ENCODE data around the gene GALK2.
"Not testable (repeated sequence)": the region's sequence is repeated elsewhere in the genome, so short reads cannot be mapped to it uniquely, and the experiment has no call there.

Gene GALK2

DNA sequence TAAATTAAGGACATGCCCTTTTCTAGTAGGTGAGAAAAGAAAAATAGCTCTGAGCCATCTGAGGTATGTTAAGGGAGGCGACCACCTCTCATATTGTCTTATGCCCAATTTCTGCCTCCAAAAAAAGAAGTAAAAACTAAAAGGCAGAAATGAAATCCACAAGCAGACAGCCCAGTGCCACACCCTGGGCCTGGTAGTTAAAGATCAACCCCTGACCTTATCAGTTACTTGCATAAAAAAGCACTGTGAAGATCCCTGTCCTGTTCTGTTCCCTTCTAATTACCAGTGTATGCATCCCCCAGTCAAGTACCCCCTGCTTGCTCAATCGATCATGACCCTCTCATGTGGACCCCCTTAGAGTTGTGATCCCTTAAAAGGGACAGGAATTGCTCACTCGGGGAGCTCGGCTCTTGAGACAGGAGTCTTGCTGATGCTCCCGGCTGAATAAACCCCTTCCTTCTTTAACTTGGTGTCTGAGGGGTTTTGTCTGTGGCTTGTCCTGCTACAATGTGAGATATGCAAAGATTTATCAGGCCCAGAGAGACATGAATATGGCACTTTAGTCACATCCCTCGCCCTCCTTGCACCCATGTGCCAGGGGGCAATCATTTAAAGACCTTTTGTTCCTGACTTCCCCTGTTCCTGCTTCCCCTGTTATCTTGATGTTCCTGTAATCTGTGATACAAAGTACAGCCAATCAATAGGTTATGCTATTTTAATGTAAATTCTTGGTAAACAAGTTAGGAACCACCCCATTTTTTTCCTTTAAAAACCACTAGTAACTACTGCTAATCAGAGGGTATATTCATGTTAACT, 5.7 kb downstream of the GALK2 start:
- not testable (repeated sequence) for H3K4me3 Mint-ChIP-seq; H3K36me3 Mint-ChIP-seq (ENCODE audit: insufficient read depth); H3K27me3 Mint-ChIP-seq; H3K9me3 Mint-ChIP-seq; H3K27ac Mint-ChIP-seq (ENCODE audit: low read depth); ATAC-seq (replicated peaks; ENCODE audit: extremely low read depth, poor library complexity, severe bottlenecking); DNase-seq (ENCODE audit: low spot score in 2 of 2)
- H3K4me1 Mint-ChIP-seq, result peaks cover 39% of the 10 kb centered on the region

DNA sequence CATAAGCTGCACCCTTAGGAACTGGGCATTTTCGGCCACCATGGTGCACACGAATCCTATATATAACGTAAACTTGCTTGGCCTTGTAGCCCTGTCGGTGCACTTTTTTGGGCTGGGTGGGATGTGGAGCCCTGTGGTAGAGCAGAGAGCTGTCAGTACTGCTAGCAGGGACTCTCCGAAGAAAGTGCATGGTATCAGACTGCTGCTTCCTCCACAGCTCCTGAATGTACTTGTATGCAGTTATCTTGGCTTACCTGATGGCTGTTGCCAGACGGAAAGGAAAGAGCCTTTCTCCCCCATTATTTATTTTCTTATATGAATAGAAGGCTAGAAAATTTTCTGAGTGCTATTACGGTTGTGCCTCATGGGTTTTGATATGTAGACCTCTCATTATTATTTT, 8.4 kb downstream of the GALK2 start:
- Mint-ChIP-seq H3K27ac (ENCODE audit: low read depth) (no peak overlapping the region), H3K27me3 (no peaks in the 10 kb centered on the region), H3K4me3 (no peak overlapping the region), H3K36me3 (ENCODE audit: insufficient read depth) (no peaks in the 10 kb centered on the region), H3K9me3 (no peaks in the 10 kb centered on the region), H3K4me1 (peaks cover 20% of the 10 kb centered on the region)
- ATAC-seq (replicated peaks; ENCODE audit: extremely low read depth, poor library complexity, severe bottlenecking), result no peak
- DNase-seq (ENCODE audit: low spot score in 2 of 2), result no peak

- no peak overlapping the region for H3K27ac Mint-ChIP-seq (ENCODE audit: low read depth)
- H3K4me1 Mint-ChIP-seq, result peaks cover 26% of the 10 kb centered on the region
- H3K27me3 Mint-ChIP-seq, result no peaks in the 10 kb centered on the region
- H3K9me3 Mint-ChIP-seq, result no peaks in the 10 kb centered on the region
- H3K36me3 Mint-ChIP-seq (ENCODE audit: insufficient read depth), result peaks cover 2% of the 10 kb centered on the region
- H3K4me3 Mint-ChIP-seq, result no peak overlapping the region
- DNase-seq (ENCODE audit: low spot score in 2 of 2) (no peak), ATAC-seq (replicated peaks; ENCODE audit: extremely low read depth, poor library complexity, severe bottlenecking) (no peak)
These were observed 9.6 kb downstream of the GALK2 start for GRCh38 chr15:49179433-49180190.

- H3K4me3 Mint-ChIP-seq, result no peak overlapping the region
- no peaks in the 10 kb centered on the region for H3K27me3 Mint-ChIP-seq
These were observed 12.1 kb downstream of the GALK2 start for GRCh38 chr15:49182128-49182527.

DNA sequence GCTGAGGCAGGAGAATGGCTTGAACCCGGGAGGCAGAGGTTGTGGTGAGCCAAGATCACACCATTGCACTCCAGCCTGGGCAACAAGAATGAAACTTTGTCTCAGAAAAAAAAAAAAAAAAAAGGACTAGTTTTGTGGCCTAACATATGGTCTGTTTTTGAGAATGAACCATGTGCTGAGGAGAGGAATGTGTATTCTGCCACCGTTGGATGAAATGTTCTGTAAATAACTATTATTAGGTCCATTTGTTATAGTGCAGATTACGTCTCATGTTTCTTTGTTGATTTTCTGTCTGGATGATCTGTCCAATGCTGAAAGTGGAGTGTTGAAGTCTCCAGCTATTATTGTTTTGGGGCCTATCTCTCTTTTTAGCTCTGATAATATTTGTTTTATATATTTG, 13.7 kb downstream of the GALK2 start:
- H3K27ac Mint-ChIP-seq (ENCODE audit: low read depth); H3K27me3 Mint-ChIP-seq; DNase-seq (ENCODE audit: low spot score in 2 of 2); H3K4me3 Mint-ChIP-seq; H3K36me3 Mint-ChIP-seq (ENCODE audit: insufficient read depth); H3K9me3 Mint-ChIP-seq; ATAC-seq (replicated peaks; ENCODE audit: extremely low read depth, poor library complexity, severe bottlenecking): not testable (repeated sequence)
- H3K4me1 Mint-ChIP-seq, result peaks cover 51% of the 10 kb centered on the region

More at GRCh38 chr15:49182128-49182527, 12.1 kb downstream of the GALK2 start:
- ATAC-seq (replicated peaks; ENCODE audit: extremely low read depth, poor library complexity, severe bottlenecking) (no peak), DNase-seq (ENCODE audit: low spot score in 2 of 2) (no peak)
- H3K4me1 Mint-ChIP-seq, result peaks cover 36% of the 10 kb centered on the region
- no peaks in the 10 kb centered on the region for H3K9me3 Mint-ChIP-seq
- H3K36me3 Mint-ChIP-seq (ENCODE audit: insufficient read depth), result peaks cover 2% of the 10 kb centered on the region
- no peak overlapping the region for H3K27ac Mint-ChIP-seq (ENCODE audit: low read depth)

DNA sequence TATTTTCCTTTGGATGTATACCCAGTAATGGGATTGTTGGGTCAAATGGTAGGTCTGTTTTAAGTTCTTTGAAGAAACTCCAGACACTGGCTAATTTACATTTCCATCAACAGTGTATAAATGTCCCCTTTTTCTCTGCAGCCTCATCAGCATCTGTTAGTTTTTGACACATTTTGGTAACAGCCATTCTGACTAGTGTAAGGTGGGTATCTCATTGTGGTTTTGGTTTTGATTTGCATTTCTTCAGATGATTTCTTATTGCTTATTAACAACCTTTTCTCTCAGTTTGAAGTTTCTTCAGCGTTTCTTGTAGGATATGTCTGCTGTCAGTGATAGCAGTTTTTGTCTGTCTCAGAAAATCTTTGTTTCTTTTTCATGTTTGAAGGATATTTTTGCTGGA, 15.4 kb downstream of the GALK2 start:
- DNase-seq (ENCODE audit: low spot score in 2 of 2), result no peak
- H3K36me3 Mint-ChIP-seq (ENCODE audit: insufficient read depth), result peaks cover 2% of the 10 kb centered on the region
- H3K27me3 Mint-ChIP-seq, result no peaks in the 10 kb centered on the region
- no peak for ATAC-seq (replicated peaks; ENCODE audit: extremely low read depth, poor library complexity, severe bottlenecking)
- peaks cover 48% of the 10 kb centered on the region for H3K4me1 Mint-ChIP-seq
- H3K9me3 Mint-ChIP-seq, result no peaks in the 10 kb centered on the region
- peak overlapping the region; percentile 84 for H3K27ac Mint-ChIP-seq (ENCODE audit: low read depth)
- no peak overlapping the region for H3K4me3 Mint-ChIP-seq

DNA sequence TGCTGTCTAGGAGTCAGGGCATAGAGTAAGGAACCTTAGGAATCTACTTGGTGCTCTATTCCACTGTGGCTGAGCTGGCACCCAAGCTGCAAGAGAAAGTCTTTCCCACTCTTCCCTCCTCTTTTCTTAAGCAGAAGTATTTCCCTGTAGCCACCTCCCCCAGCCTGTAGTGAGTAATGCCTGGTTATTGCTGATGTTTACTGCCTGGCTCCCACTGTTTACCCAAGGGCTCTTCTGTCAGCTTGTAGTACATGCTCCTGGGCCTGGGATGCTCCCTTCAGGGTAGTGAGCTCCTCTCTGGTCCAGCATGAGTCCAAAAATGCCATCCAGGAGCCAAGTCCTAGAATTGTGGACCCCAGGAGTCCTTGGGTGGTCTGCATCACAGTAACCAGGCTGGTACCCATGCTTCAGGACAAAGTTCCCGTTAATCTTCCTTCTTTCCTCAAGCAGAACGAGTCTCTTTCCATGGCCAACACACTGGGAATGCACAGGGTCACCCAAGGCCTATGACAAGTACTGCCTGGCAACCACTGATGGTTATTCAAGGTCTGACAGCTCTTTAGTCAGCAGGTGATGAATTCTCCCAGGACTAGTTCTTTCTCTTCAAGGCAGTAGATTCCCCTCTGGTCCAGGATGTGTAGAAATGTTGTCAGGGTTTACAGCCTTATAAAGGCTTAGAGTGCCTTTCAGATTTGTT, 17.6 kb downstream of the GALK2 start:
- Mint-ChIP-seq H3K36me3 (ENCODE audit: insufficient read depth) (peaks cover 2% of the 10 kb centered on the region), H3K4me3 (no peak overlapping the region), H3K27me3 (no peaks in the 10 kb centered on the region), H3K4me1 (peaks cover 54% of the 10 kb centered on the region), H3K9me3 (no peaks in the 10 kb centered on the region), H3K27ac (ENCODE audit: low read depth) (no peak overlapping the region)
- DNase-seq (ENCODE audit: low spot score in 2 of 2) (no peak), ATAC-seq (replicated peaks; ENCODE audit: extremely low read depth, poor library complexity, severe bottlenecking) (no peak)

GRCh38 chr15:49188933-49189332, 18.9 kb downstream of the GALK2 start:
- DNase-seq (ENCODE audit: low spot score in 2 of 2) (no peak), ATAC-seq (replicated peaks; ENCODE audit: extremely low read depth, poor library complexity, severe bottlenecking) (no peak)
- peaks cover 52% of the 10 kb centered on the region for H3K4me1 Mint-ChIP-seq
- no peaks in the 10 kb centered on the region for H3K9me3 Mint-ChIP-seq
- no peak overlapping the region for H3K4me3 Mint-ChIP-seq
- H3K27me3 Mint-ChIP-seq, result no peaks in the 10 kb centered on the region
- H3K27ac Mint-ChIP-seq (ENCODE audit: low read depth), result no peak overlapping the region
- H3K36me3 Mint-ChIP-seq (ENCODE audit: insufficient read depth), result peaks cover 2% of the 10 kb centered on the region

DNA sequence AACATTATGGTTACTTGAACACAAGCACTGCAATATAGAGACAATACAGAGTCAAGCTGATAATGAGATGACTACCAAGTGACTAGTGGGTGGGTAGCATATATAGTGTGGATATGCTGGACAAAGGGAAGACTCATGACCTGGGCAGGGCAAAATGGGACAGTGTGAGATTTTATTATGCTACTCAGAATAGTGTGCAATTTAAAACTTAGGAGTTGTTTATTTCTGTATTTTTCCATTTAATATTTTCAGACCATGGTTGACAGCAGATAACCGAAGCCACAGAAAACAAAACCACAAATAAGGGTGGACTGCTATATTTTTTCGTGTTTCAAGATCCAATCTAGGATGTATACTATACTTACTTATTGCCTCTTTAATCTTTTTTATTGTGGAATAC, 19.6 kb downstream of the GALK2 start:
- ATAC-seq (replicated peaks; ENCODE audit: extremely low read depth, poor library complexity, severe bottlenecking), result no peak
- H3K4me3 Mint-ChIP-seq, result no peak overlapping the region
- no peaks in the 10 kb centered on the region for H3K36me3 Mint-ChIP-seq (ENCODE audit: insufficient read depth)
- no peaks in the 10 kb centered on the region for H3K9me3 Mint-ChIP-seq
- no peak for DNase-seq (ENCODE audit: low spot score in 2 of 2)
- peaks cover 45% of the 10 kb centered on the region for H3K4me1 Mint-ChIP-seq
- no peaks in the 10 kb centered on the region for H3K27me3 Mint-ChIP-seq
- no peak overlapping the region for H3K27ac Mint-ChIP-seq (ENCODE audit: low read depth)

DNA sequence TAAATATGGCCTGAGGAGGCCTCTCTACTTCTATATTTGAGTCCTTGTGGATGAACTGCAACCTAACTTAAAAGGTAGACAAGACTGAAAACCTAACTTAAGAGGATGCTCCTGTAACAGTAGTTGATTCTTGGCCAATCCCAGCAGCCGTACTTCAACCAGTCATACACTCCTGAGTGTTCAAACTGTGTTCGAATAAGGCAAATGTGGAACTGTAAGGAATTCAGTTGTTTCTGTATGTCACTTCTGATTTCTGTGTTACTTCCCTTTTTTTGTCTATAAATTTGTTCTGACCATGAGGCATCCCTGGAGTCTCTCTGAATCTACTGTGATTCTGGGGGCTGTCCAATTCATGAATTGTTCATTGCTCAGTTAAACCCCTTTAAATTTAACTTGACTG, 20.5 kb downstream of the GALK2 start:
- no peaks in the 10 kb centered on the region for H3K9me3 Mint-ChIP-seq
- peaks cover 2% of the 10 kb centered on the region for H3K36me3 Mint-ChIP-seq (ENCODE audit: insufficient read depth)
- no peak overlapping the region for H3K4me3 Mint-ChIP-seq
- H3K27ac Mint-ChIP-seq (ENCODE audit: low read depth), result no peak overlapping the region
- DNase-seq (ENCODE audit: low spot score in 2 of 2), result no peak
- H3K4me1 Mint-ChIP-seq, result peaks cover 39% of the 10 kb centered on the region
- ATAC-seq (replicated peaks; ENCODE audit: extremely low read depth, poor library complexity, severe bottlenecking), result no peak
- no peaks in the 10 kb centered on the region for H3K27me3 Mint-ChIP-seq

DNA sequence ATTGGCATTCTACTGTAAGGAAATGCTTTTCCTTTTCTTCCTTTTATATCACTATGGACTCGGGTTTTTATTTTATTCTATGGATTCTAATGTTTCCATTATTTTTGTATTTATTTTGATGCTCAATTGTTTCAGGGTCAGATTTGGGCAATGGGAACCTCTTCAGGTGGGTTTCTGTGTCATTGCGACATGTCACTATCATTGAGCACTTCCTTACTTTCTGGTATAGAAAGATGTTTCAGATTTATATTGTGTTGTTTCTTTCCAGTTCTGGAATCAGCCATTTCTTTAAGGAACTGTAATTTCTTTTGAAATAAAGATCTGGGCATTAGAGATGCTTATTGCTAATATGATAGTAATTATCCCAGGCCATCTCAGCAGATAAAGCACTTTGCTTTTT, 21.8 kb downstream of the GALK2 start:
- Mint-ChIP-seq H3K4me1 (peaks cover 37% of the 10 kb centered on the region), H3K27me3 (no peaks in the 10 kb centered on the region), H3K36me3 (ENCODE audit: insufficient read depth) (peaks cover 2% of the 10 kb centered on the region), H3K27ac (ENCODE audit: low read depth) (peak overlapping the region; percentile 41), H3K4me3 (no peak overlapping the region), H3K9me3 (no peaks in the 10 kb centered on the region)
- DNase-seq (ENCODE audit: low spot score in 2 of 2), result no peak
- ATAC-seq (replicated peaks; ENCODE audit: extremely low read depth, poor library complexity, severe bottlenecking), result no peak

DNA sequence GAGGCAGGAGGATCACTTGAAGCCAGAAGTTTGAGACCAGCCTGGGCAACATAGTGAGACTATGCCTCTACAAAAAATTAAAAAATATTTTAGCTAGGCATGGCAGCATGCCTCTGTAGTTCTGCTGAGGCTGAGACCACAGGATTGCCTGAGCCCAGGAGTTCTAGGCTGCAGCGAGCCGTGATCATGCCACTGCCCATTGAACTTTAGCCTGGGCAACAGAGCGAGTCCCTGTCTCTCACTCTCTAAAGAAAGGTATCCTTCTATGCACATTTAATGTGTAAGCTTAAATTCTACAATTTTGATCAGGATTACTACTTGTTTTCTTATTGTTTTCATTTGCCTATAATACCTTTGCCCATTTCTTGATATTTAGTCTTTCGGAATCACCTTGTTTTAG, 26.8 kb downstream of the GALK2 start:
- Mint-ChIP-seq H3K4me1 (peaks cover 23% of the 10 kb centered on the region), H3K4me3 (no peak overlapping the region), H3K9me3 (no peaks in the 10 kb centered on the region), H3K27ac (ENCODE audit: low read depth) (no peak overlapping the region), H3K36me3 (ENCODE audit: insufficient read depth) (peaks cover 8% of the 10 kb centered on the region), H3K27me3 (no peaks in the 10 kb centered on the region)
- DNase-seq (ENCODE audit: low spot score in 2 of 2), result no peak
- ATAC-seq (replicated peaks; ENCODE audit: extremely low read depth, poor library complexity, severe bottlenecking), result no peak

Measured in central memory CD8-positive, alpha-beta T cell (primary cell).